ENCODE results near the gene LRRC32.

LRRC32 gene

GRCh38 chr11:76662656-76663485, 7.7 kb downstream of the LRRC32 start:
- DNase-seq, result no peak

GRCh38 chr11:76661834-76662434, 8.6 kb downstream of the LRRC32 start:
- DNase-seq, result no peak

GRCh38 chr11:76661306-76661751, 9.2 kb downstream of the LRRC32 start:
- DNase-seq, result no peak

- no peak for DNase-seq
Observed at GRCh38 chr11:76660533-76661305, 9.8 kb downstream of the LRRC32 start.

- DNase-seq, result no peak
Observed at GRCh38 chr11:76659672-76660532, 10.6 kb downstream of the LRRC32 start.

GRCh38 chr11:76658651-76659650, 11.6 kb downstream of the LRRC32 start:
- no peak for DNase-seq

- DNase-seq, result no peak
Observed at GRCh38 chr11:76658231-76658630, 12.3 kb downstream of the LRRC32 start.

- DNase-seq, result no peak
Observed at GRCh38 chr11:76657187-76658170, 13.1 kb downstream of the LRRC32 start.

GRCh38 chr11:76656571-76657081, 13.9 kb downstream of the LRRC32 start:
- no peak for DNase-seq

GRCh38 chr11:76656050-76656531, 14.5 kb downstream of the LRRC32 start:
- no peak for DNase-seq

GRCh38 chr11:76655501-76656049, 15.0 kb downstream of the LRRC32 start:
- DNase-seq, result no peak

GRCh38 chr11:76654980-76655379, 15.6 kb downstream of the LRRC32 start:
- no peak for DNase-seq

GRCh38 chr11:76654298-76654851, 16.2 kb downstream of the LRRC32 start:
- no peak for DNase-seq

- no peak for DNase-seq
Observed at GRCh38 chr11:76653674-76654284, 16.8 kb downstream of the LRRC32 start.

- no peak for DNase-seq
Observed at GRCh38 chr11:76653012-76653673, 17.4 kb downstream of the LRRC32 start.

- no peak for DNase-seq
Observed at GRCh38 chr11:76649851-76650372, 20.6 kb downstream of the LRRC32 start.

GRCh38 chr11:76649011-76649410, 21.5 kb downstream of the LRRC32 start:
- DNase-seq, result no peak

- DNase-seq, result no peak
Observed at GRCh38 chr11:76648061-76648460, 22.5 kb downstream of the LRRC32 start.

Data from NCI-H345 (cell line).